ENCODE data around the gene CLN3. TPM values are rescaled to one million over a fixed set of nuclear protein-coding genes. Genes with fewer than 3 reads are reported as not detected.

The CLN3 gene
- total and polyA plus RNA-seq, 2 of the 13 experiments (the other 11 are each of a cell fraction or from before 2014, with no cell fraction given) = 23.4 to 46.8 TPM

- TF ChIP-seq ZNF607 (CRISPR knock-in tag; IDR thresholded peaks at IDR 0.05; ENCODE audit: borderline replicate concordance) (0 out of 2 replicates have a peak, but pooled peaks have one; percentile 3), ZNF530 (CRISPR knock-in tag; IDR thresholded peaks at IDR 0.05; ENCODE audit: low read depth) (no peak), SYNCRIP (IDR thresholded peaks at IDR 0.05; ENCODE audit: insufficient read depth, low read depth, low read length) (no peak), ZNF446 (CRISPR knock-in tag; IDR thresholded peaks at IDR 0.05) (peak; percentile 96), FOXA3 (CRISPR knock-in tag; IDR thresholded peaks at IDR 0.05) (peak; percentile 26; the same call in 1 of the 2 replicates), DNMT1 (CRISPR knock-in tag; IDR thresholded peaks at IDR 0.05) (no peak), HNRNPL (IDR thresholded peaks at IDR 0.05; ENCODE audit: low read depth, low read length) (no peak), TOPORS (CRISPR knock-in tag; IDR thresholded peaks at IDR 0.05) (no peak), ZNF737 (CRISPR knock-in tag; IDR thresholded peaks at IDR 0.05; ENCODE audit: borderline replicate concordance) (0 out of 2 replicates have a peak, but pooled peaks have one; percentile 83), SMAD3 (CRISPR knock-in tag; IDR thresholded peaks at IDR 0.05) (0 out of 2 replicates have a peak, but pooled peaks have one; percentile 37), FIP1L1 (IDR thresholded peaks at IDR 0.05; ENCODE audit: borderline replicate concordance, insufficient read depth, low read depth, low read length) (no peak), ISL2 (CRISPR knock-in tag; IDR thresholded peaks at IDR 0.05) (0 out of 2 replicates have a peak, but pooled peaks have one; percentile 4), TBX2 (CRISPR knock-in tag; IDR thresholded peaks at IDR 0.05; ENCODE audit: borderline replicate concordance) (0 out of 2 replicates have a peak, but pooled peaks have one; percentile 30), PITX1 (CRISPR knock-in tag; IDR thresholded peaks at IDR 0.05) (peak; percentile 44; the same call in 1 of the 2 replicates), KLF13 (CRISPR knock-in tag; IDR thresholded peaks at IDR 0.05) (0 out of 2 replicates have a peak, but pooled peaks have one; percentile 63), DZIP1 (CRISPR knock-in tag; IDR thresholded peaks at IDR 0.05) (0 out of 2 replicates have a peak, but pooled peaks have one; percentile 10), ZBTB42 (CRISPR knock-in tag; IDR thresholded peaks at IDR 0.05) (0 out of 2 replicates have a peak, but pooled peaks have one; percentile 64), WIZ (CRISPR knock-in tag; IDR thresholded peaks at IDR 0.05) (no peak), ZNF879 (CRISPR knock-in tag; IDR thresholded peaks at IDR 0.05) (peak; percentile 14; the same call in 1 of the 2 replicates), ZNF777 (CRISPR knock-in tag; IDR thresholded peaks at IDR 0.05) (peak; percentile 99), LCORL (IDR thresholded peaks at IDR 0.05) (no peak), LCORL (CRISPR knock-in tag; IDR thresholded peaks at IDR 0.05) (peak; percentile 69), ZNF354B (CRISPR knock-in tag; IDR thresholded peaks at IDR 0.05) (peak; percentile 57; the same call in 1 of the 2 replicates), SOX6 (IDR thresholded peaks at IDR 0.05) (no peak), SOX6 (CRISPR knock-in tag; IDR thresholded peaks at IDR 0.05) (peak; percentile 18; the same call in 1 of the 2 replicates), ZMYM3 (CRISPR knock-in tag; IDR thresholded peaks at IDR 0.05) (peak; percentile 44)
- TF ChIP-seq, protein P1, sequence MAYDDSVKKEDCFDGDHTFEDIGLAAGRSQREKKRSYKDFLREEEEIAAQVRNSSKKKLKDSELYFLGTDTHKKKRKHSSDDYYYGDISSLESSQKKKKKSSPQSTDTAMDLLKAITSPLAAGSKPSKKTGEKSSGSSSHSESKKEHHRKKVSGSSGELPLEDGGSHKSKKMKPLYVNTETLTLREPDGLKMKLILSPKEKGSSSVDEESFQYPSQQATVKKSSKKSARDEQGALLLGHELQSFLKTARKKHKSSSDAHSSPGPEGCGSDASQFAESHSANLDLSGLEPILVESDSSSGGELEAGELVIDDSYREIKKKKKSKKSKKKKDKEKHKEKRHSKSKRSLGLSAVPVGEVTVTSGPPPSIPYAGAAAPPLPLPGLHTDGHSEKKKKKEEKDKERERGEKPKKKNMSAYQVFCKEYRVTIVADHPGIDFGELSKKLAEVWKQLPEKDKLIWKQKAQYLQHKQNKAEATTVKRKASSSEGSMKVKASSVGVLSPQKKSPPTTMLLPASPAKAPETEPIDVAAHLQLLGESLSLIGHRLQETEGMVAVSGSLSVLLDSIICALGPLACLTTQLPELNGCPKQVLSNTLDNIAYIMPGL (CRISPR knock-in tag; IDR thresholded peaks at IDR 0.05; ENCODE audit: borderline replicate concordance in 1 of 2, low read depth in 1 of 2) = peak in 1 of 2 experiments; percentile 23; a peak in 2 of 4 replicates
Measured at GRCh38 chr16:28491230-28491969, 474 bp downstream of the CLN3 start (continued).

Measured in HepG2 (cell line).